ENCODE data around the gene RCE1.

The RCE1 gene

GRCh38 chr11:66810576-66811185 lies 32.6 kb upstream of the RCE1 start:
- no CpG with 5 or more reads among the region's 1 CpG for WGBS (ENCODE audit: extremely low coverage, insufficient coverage, insufficient read length)
- no peak overlapping the region for H3K4me3 ChIP-seq (ENCODE audit: low read depth, low read length)
- peaks cover 0 to 2% of the 10 kb centered on the region in 2 experiments for H3K36me3 ChIP-seq (ENCODE audit: control insufficient read depth in 1 of 2, insufficient read depth in 2 of 2, low read length in 2 of 2)
- no peaks in the 10 kb centered on the region for H3K9me3 ChIP-seq (ENCODE audit: insufficient read depth, low read depth, low read length)
- H3K23ac ChIP-seq (ENCODE audit: low read length): no peak overlapping the region
- no peak overlapping the region for H3K14ac ChIP-seq (ENCODE audit: low read length)
- H2BK120ac ChIP-seq (ENCODE audit: insufficient read depth, low read length, poor library complexity): no peak overlapping the region
- no peak overlapping the region for H4K12ac ChIP-seq (ENCODE audit: low read depth, low read length)
- H2AK5ac ChIP-seq (ENCODE audit: low read length): no peak overlapping the region
- no peaks in the 10 kb centered on the region for H3K79me2 ChIP-seq (ENCODE audit: control insufficient read depth, insufficient read depth, low read length, poor library complexity)
- no peak overlapping the region for H2AFZ ChIP-seq (ENCODE audit: insufficient read depth, low read length, poor library complexity)
- no peaks in the 10 kb centered on the region for H3K4me1 ChIP-seq (ENCODE audit: control insufficient read depth in 1 of 2, insufficient read depth in 2 of 2, low read length in 2 of 2)
- no peak overlapping the region for H3K4me2 ChIP-seq (ENCODE audit: low read length)
- no peak overlapping the region for H3K27ac ChIP-seq (ENCODE audit: low read depth, low read length)
- no peak overlapping the region for H4K91ac ChIP-seq (ENCODE audit: low read depth, low read length)
- no peaks in the 10 kb centered on the region for H3K27me3 ChIP-seq (ENCODE audit: insufficient read depth, low read length)
- no peak overlapping the region for H3K9ac ChIP-seq (ENCODE audit: low read length)
- H2BK5ac ChIP-seq (ENCODE audit: low read depth, low read length, poor library complexity): no peak overlapping the region
- H3K4ac ChIP-seq (ENCODE audit: low read depth, low read length): no peak overlapping the region
- no peak overlapping the region for H3K18ac ChIP-seq (ENCODE audit: low read length)
- H4K8ac ChIP-seq (ENCODE audit: low read depth, low read length): no peak overlapping the region
- H2BK12ac ChIP-seq (ENCODE audit: low read length): no peak overlapping the region
- H3K79me1 ChIP-seq (ENCODE audit: low read length): no peaks in the 10 kb centered on the region
- DNase-seq: no peak

- no peak for DNase-seq
- Histone ChIP-seq H3K79me1 (ENCODE audit: low read length) (no peaks in the 10 kb centered on the region), H3K27me3 (ENCODE audit: insufficient read depth, low read length) (no peaks in the 10 kb centered on the region), H2AK5ac (ENCODE audit: low read length) (no peak overlapping the region), H2BK12ac (ENCODE audit: low read length) (no peak overlapping the region), H3K36me3 (ENCODE audit: control insufficient read depth in 1 of 2, insufficient read depth in 2 of 2, low read length in 2 of 2) (peaks cover 0 to 2% of the 10 kb centered on the region in 2 experiments), H3K23ac (ENCODE audit: low read length) (no peak overlapping the region), H4K91ac (ENCODE audit: low read depth, low read length) (no peak overlapping the region), H3K4ac (ENCODE audit: low read depth, low read length) (no peak overlapping the region), H3K79me2 (ENCODE audit: control insufficient read depth, insufficient read depth, low read length, poor library complexity) (no peaks in the 10 kb centered on the region), H3K9me3 (ENCODE audit: insufficient read depth, low read depth, low read length) (no peaks in the 10 kb centered on the region), H3K4me3 (ENCODE audit: low read depth, low read length) (no peak overlapping the region), H2BK120ac (ENCODE audit: insufficient read depth, low read length, poor library complexity) (no peak overlapping the region), H2BK5ac (ENCODE audit: low read depth, low read length, poor library complexity) (no peak overlapping the region), H2AFZ (ENCODE audit: insufficient read depth, low read length, poor library complexity) (no peak overlapping the region), H3K4me2 (ENCODE audit: low read length) (no peak overlapping the region), H3K4me1 (ENCODE audit: control insufficient read depth in 1 of 2, insufficient read depth in 2 of 2, low read length in 2 of 2) (no peaks in the 10 kb centered on the region), H4K12ac (ENCODE audit: low read depth, low read length) (no peak overlapping the region), H3K9ac (ENCODE audit: low read length) (no peak overlapping the region), H3K14ac (ENCODE audit: low read length) (no peak overlapping the region), H3K27ac (ENCODE audit: low read depth, low read length) (no peak overlapping the region), H4K8ac (ENCODE audit: low read depth, low read length) (no peak overlapping the region), H3K18ac (ENCODE audit: low read length) (no peak overlapping the region)
- no CpG with 5 or more reads among the region's 5 CpGs for WGBS (ENCODE audit: extremely low coverage, insufficient coverage, insufficient read length)
Observed at GRCh38 chr11:66814678-66815077, 28.6 kb upstream of the RCE1 start.

- Histone ChIP-seq H3K9me3 (ENCODE audit: insufficient read depth, low read depth, low read length) (no peaks in the 10 kb centered on the region), H3K4me1 (ENCODE audit: control insufficient read depth in 1 of 2, insufficient read depth in 2 of 2, low read length in 2 of 2) (peaks cover 0 to 3% of the 10 kb centered on the region in 2 experiments), H2BK120ac (ENCODE audit: insufficient read depth, low read length, poor library complexity) (no peak overlapping the region), H2AK5ac (ENCODE audit: low read length) (no peak overlapping the region), H2AFZ (ENCODE audit: insufficient read depth, low read length, poor library complexity) (no peak overlapping the region), H4K91ac (ENCODE audit: low read depth, low read length) (no peak overlapping the region), H3K36me3 (ENCODE audit: control insufficient read depth in 1 of 2, insufficient read depth in 2 of 2, low read length in 2 of 2) (peaks cover 0 to 2% of the 10 kb centered on the region in 2 experiments), H3K14ac (ENCODE audit: low read length) (no peak overlapping the region), H3K4me2 (ENCODE audit: low read length) (no peak overlapping the region), H2BK12ac (ENCODE audit: low read length) (no peak overlapping the region), H3K27me3 (ENCODE audit: insufficient read depth, low read length) (no peaks in the 10 kb centered on the region), H3K79me2 (ENCODE audit: control insufficient read depth, insufficient read depth, low read length, poor library complexity) (no peaks in the 10 kb centered on the region), H3K23ac (ENCODE audit: low read length) (no peak overlapping the region), H3K79me1 (ENCODE audit: low read length) (no peaks in the 10 kb centered on the region), H3K9ac (ENCODE audit: low read length) (no peak overlapping the region), H3K4ac (ENCODE audit: low read depth, low read length) (no peak overlapping the region), H3K18ac (ENCODE audit: low read length) (no peak overlapping the region), H4K8ac (ENCODE audit: low read depth, low read length) (no peak overlapping the region), H3K27ac (ENCODE audit: low read depth, low read length) (no peak overlapping the region), H3K4me3 (ENCODE audit: low read depth, low read length) (no peak overlapping the region), H4K12ac (ENCODE audit: low read depth, low read length) (no peak overlapping the region), H2BK5ac (ENCODE audit: low read depth, low read length, poor library complexity) (no peak overlapping the region)
- DNase-seq: no peak
- no CpG with 5 or more reads among the region's 1 CpG for WGBS (ENCODE audit: extremely low coverage, insufficient coverage, insufficient read length)
Observed at GRCh38 chr11:66815646-66816045, 27.6 kb upstream of the RCE1 start.

- Histone ChIP-seq H2BK12ac (ENCODE audit: low read length) (no peak overlapping the region), H3K79me2 (ENCODE audit: control insufficient read depth, insufficient read depth, low read length, poor library complexity) (no peaks in the 10 kb centered on the region), H2AK5ac (ENCODE audit: low read length) (no peak overlapping the region), H3K4me1 (ENCODE audit: control insufficient read depth in 1 of 2, insufficient read depth in 2 of 2, low read length in 2 of 2) (peaks cover 0 to 3% of the 10 kb centered on the region in 2 experiments), H4K8ac (ENCODE audit: low read depth, low read length) (no peak overlapping the region), H3K27ac (ENCODE audit: low read depth, low read length) (no peak overlapping the region), H2AFZ (ENCODE audit: insufficient read depth, low read length, poor library complexity) (no peak overlapping the region), H4K91ac (ENCODE audit: low read depth, low read length) (no peak overlapping the region), H3K36me3 (ENCODE audit: control insufficient read depth in 1 of 2, insufficient read depth in 2 of 2, low read length in 2 of 2) (peaks cover 4% of the 10 kb centered on the region in 2 experiments), H2BK5ac (ENCODE audit: low read depth, low read length, poor library complexity) (no peak overlapping the region), H3K9ac (ENCODE audit: low read length) (no peak overlapping the region), H3K4me2 (ENCODE audit: low read length) (no peak overlapping the region), H4K12ac (ENCODE audit: low read depth, low read length) (no peak overlapping the region), H2BK120ac (ENCODE audit: insufficient read depth, low read length, poor library complexity) (no peak overlapping the region), H3K23ac (ENCODE audit: low read length) (no peak overlapping the region), H3K4me3 (ENCODE audit: low read depth, low read length) (no peak overlapping the region), H3K79me1 (ENCODE audit: low read length) (no peaks in the 10 kb centered on the region), H3K14ac (ENCODE audit: low read length) (no peak overlapping the region), H3K27me3 (ENCODE audit: insufficient read depth, low read length) (no peaks in the 10 kb centered on the region), H3K18ac (ENCODE audit: low read length) (no peak overlapping the region), H3K4ac (ENCODE audit: low read depth, low read length) (no peak overlapping the region), H3K9me3 (ENCODE audit: insufficient read depth, low read depth, low read length) (no peaks in the 10 kb centered on the region)
- WGBS (ENCODE audit: extremely low coverage, insufficient coverage, insufficient read length): no CpG with 5 or more reads among the region's 3 CpGs
- DNase-seq: peak in 1 of 2 donors; percentile 7
Observed at GRCh38 chr11:66818231-66818955, 24.8 kb upstream of the RCE1 start.
